Mammary epithelial cell (primary cell): ENCODE data around the gene KDM7A.

Experiments used
- CTCF ChIP-seq, 2 donors: IDR thresholded peaks in 1 of 2; conservative IDR thresholded peaks in 1 of 2; 2 replicates each; pipeline ENCODE4 v1.5.1; 2011 to 2012; ENCODE audit warnings: inconsistent platforms in 2 of 2, low read length in 2 of 2, mild to moderate bottlenecking in 2 of 2, control low read depth in 1 of 2, low read depth in 1 of 2; ENCODE audit not compliant: insufficient read depth in 1 of 2; ENCODE audit errors: extremely low read depth in 1 of 2
- EZH2 ChIP-seq: IDR thresholded peaks from 2 replicates; pipeline ENCODE4 v1.6.1; 2012; ENCODE audit warnings: low read length, inconsistent platforms, borderline replicate concordance

GRCh38 chr7:140214075-140214684, 37.4 kb upstream of the KDM7A start:
- TF ChIP-seq CTCF (conservative IDR thresholded peaks at IDR 0.05 in 1 of 2, IDR thresholded peaks at IDR 0.05 in 1 of 2; ENCODE audit: extremely low read depth in 1 of 2, insufficient read depth in 1 of 2, low read depth in 1 of 2, low read length in 2 of 2) (no peak), EZH2 (no peak)
